Activated naive CD8-positive, alpha-beta T cell treated with anti-CD3 and anti-CD28 coated beads, Interleukin-2, amount 50 U/mL, for 24 hours (primary cell): ENCODE results near the gene PDLIM5.

Source experiments
- ATAC-seq: fragments of 150-1000 bp; cut with Tn5 transposase; one replicate; pipeline ENCODE4 v1.10.0; 2021
- DNase-seq: peaks from one replicate; pipeline ENCODE4 v3.0.0; 2021
- H3K27ac Mint-ChIP-seq: one replicate; pipeline ENCODE4 v1.8.0; 2021; ENCODE audit warnings: mild to moderate bottlenecking, mixed read lengths
- H3K27me3 Mint-ChIP-seq: one replicate; pipeline ENCODE4 v1.8.0; 2021; ENCODE audit warnings: mixed read lengths
- H3K36me3 Mint-ChIP-seq: one replicate; pipeline ENCODE4 v1.8.0; 2021; ENCODE audit warnings: low read depth, mixed read lengths
- H3K4me1 Mint-ChIP-seq: one replicate; pipeline ENCODE4 v1.8.0; 2021; ENCODE audit warnings: mixed read lengths
- H3K4me3 Mint-ChIP-seq: one replicate; pipeline ENCODE4 v1.8.0; 2021; ENCODE audit warnings: mild to moderate bottlenecking, moderate library complexity, mixed read lengths
- H3K9me3 Mint-ChIP-seq: one replicate; pipeline ENCODE4 v1.8.0; 2021; ENCODE audit warnings: mixed read lengths

The PDLIM5 gene

DNA sequence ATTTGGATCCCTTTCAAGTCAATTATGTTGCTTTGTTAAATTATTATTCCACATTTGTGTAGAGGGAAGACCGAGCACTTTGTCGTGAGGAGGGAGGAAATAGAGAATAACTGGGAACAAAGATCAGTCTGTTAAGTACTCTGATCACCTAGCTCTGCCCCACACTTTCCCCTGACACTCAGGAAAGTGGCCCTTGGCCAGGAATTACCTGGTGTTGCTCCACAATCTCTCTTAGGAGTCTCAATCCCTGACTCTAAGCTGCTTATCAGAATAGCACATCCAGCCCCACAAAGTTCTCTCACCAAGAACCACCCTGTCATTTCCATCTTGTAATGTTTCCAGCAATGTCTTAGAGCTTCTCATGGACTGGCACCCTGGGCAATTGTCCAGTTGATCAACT, 222.2 kb downstream of the PDLIM5 start:
- ATAC-seq (no peak), DNase-seq (no peak)
- no peaks in the 10 kb centered on the region for H3K27me3 Mint-ChIP-seq
- H3K4me1 Mint-ChIP-seq, result no peaks in the 10 kb centered on the region
- no peak overlapping the region for H3K27ac Mint-ChIP-seq
- no peak overlapping the region for H3K4me3 Mint-ChIP-seq
- H3K36me3 Mint-ChIP-seq, result no peaks in the 10 kb centered on the region
- H3K9me3 Mint-ChIP-seq, result no peaks in the 10 kb centered on the region

DNA sequence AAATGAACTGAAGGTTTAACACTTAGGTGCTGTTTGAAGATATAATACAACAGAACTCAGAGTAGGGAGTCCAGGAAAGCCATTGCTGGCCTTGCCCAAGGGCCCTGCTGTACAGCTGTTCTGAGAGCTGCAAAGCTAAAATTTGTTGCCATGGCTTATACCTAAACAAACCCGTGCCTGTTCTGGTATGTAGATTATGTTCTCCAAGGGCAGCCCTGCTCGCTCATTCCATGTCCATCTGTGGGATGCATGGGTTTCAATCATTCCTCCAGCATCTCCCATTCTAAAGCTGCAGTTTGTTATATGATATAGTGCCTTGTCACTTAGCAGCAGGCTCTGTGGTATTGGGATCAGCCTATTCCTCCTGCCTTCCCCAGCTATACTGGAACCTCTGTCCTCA, 225.2 kb downstream of the PDLIM5 start:
- Mint-ChIP-seq H3K9me3 (no peaks in the 10 kb centered on the region), H3K4me3 (no peak overlapping the region), H3K27ac (no peak overlapping the region), H3K27me3 (no peaks in the 10 kb centered on the region), H3K36me3 (no peaks in the 10 kb centered on the region), H3K4me1 (no peaks in the 10 kb centered on the region)
- ATAC-seq (no peak), DNase-seq (no peak)

DNA sequence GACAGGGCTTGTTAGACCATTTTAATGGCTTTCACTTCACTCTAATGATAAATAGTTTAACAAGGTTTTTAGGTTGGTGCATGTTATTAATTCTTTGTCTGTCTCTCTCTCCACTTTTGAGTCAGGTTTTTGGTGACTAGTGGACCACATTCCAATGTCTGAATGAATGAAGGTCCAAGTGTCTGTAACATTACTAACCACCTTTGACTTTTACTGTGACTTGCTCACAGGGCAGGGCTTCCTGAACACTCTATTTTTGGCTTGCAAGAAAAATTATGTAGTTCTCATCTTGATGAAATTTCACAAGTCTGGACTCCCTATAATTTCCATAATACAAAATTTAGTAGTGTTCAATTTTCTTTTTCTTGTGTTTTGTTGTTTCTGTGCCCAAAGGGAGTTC, 227.2 kb downstream of the PDLIM5 start:
- ATAC-seq, result no peak
- H3K4me1 Mint-ChIP-seq, result no peaks in the 10 kb centered on the region

DNA sequence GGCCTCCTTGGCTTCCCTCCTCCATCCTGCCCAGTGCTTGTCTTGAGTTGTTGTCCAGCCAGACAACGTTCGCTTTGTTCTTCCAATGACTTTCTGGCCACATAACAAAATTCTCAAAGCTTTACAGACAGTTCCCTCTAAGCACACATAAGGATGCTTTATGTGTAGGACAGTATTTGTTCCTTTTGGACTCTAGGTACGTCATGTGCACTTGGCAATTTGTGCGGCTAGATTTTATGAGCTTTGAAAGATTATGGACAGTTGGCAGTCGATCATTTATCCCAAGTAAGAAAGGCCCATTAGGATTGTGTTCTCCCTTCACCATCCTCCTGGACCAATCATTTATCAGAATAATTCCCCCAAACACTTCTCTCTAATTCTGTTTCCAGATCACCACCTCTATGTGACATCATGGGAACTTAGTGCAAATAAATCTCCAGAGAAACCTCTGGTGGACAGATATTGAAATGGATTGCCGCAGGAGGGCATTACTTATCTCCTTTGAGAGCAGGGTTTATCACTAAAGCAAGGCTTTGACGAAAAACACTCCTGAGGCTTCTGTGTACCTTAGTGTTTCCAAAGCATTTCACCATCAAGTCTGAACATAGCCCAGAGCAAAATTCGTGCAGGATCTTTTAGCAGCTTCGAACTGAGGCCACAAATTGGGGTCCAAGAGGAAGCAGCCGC, 228.6 kb downstream of the PDLIM5 start:
- no peak for DNase-seq
- no peaks in the 10 kb centered on the region for H3K4me1 Mint-ChIP-seq
- H3K9me3 Mint-ChIP-seq, result no peaks in the 10 kb centered on the region
- no peaks in the 10 kb centered on the region for H3K27me3 Mint-ChIP-seq
- no peaks in the 10 kb centered on the region for H3K36me3 Mint-ChIP-seq
- ATAC-seq, result no peak
- H3K27ac Mint-ChIP-seq, result no peak overlapping the region
- H3K4me3 Mint-ChIP-seq, result no peak overlapping the region

More for the DNA sequence above, 227.2 kb downstream of the PDLIM5 start:
- no peaks in the 10 kb centered on the region for H3K9me3 Mint-ChIP-seq
- no peaks in the 10 kb centered on the region for H3K27me3 Mint-ChIP-seq
- H3K36me3 Mint-ChIP-seq, result no peaks in the 10 kb centered on the region
- no peak for DNase-seq
- no peak overlapping the region for H3K27ac Mint-ChIP-seq
- no peak overlapping the region for H3K4me3 Mint-ChIP-seq

DNA sequence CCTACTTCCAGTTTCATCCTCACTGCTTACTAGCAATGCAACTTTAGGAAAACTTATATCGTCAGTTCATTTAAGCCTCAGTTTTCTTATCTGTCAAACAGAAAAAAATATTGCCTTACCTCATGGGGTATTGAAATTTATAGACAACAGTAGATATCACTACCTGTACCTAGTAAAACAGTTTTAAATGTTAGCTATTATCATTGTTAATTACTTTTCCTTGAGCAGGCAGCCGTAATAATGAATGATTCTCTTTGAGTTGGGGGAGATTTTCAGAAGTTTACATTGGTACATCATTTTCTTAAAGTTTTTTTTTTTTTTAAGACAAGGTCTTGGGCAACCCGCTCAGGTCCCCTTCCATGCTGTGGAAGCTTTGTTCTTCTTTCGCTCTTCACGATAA, 234.3 kb downstream of the PDLIM5 start:
- no peak overlapping the region for H3K27ac Mint-ChIP-seq
- no peaks in the 10 kb centered on the region for H3K27me3 Mint-ChIP-seq
- DNase-seq (no peak), ATAC-seq (no peak)
- no peak overlapping the region for H3K4me3 Mint-ChIP-seq
- no peaks in the 10 kb centered on the region for H3K36me3 Mint-ChIP-seq
- H3K4me1 Mint-ChIP-seq, result peaks cover 3% of the 10 kb centered on the region
- H3K9me3 Mint-ChIP-seq, result no peaks in the 10 kb centered on the region

DNA sequence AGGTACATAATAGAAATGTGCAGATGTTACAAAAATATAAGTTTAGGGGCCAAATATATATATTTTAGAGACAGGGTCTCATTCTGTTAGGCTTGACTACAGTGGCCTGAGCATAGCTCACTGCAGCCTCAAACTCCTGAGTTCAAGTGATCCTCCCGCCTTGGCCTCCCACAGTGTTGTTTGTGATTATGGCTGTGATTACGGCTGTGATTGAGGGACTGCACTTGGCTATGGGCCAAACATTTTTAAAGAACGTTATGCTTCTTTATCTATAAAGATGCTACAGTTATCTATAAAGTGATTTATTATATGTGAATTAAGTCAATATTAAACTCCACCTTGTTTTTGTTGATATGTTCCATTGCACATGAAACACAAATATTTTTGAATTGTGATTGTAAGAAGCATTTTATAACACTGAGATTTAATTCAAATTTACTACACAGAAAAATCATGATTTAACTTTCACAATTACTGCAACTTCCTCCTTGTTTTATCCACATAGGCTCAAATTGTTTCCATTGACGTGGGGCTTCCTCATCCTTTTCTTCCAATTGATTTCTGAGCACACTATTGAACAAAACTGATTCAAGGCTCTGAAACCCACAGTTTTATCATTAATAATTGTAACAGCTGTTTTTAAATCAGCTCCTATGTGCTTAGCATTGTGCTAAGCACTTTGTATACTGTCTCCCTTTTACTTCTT, 237.6 kb downstream of the PDLIM5 start:
- ATAC-seq (no peak), DNase-seq (no peak)
- no peak overlapping the region for H3K27ac Mint-ChIP-seq
- H3K36me3 Mint-ChIP-seq, result no peaks in the 10 kb centered on the region
- H3K9me3 Mint-ChIP-seq, result no peaks in the 10 kb centered on the region
- peaks cover 3% of the 10 kb centered on the region for H3K4me1 Mint-ChIP-seq
- H3K27me3 Mint-ChIP-seq, result no peaks in the 10 kb centered on the region
- no peak overlapping the region for H3K4me3 Mint-ChIP-seq

DNA sequence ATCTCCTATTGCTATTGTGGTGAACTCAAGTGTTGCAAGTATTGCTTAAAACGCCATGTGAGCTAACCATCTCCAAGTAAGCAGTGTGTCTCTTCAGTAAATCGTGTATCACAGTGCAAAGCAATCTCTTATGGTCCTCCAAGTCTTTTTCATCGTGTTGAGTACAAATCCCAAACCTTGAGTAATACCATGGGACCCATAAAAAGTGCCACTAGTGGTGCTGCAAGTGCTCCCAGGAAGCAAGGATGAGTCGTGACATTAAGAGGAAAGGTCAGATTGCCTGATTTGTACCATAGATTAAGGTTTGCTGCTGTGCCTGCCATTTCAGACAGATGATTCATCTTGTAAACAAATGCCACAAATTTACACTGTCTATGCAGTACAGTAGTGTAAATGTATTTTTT, 239.1 kb downstream of the PDLIM5 start:
- Mint-ChIP-seq H3K9me3 (no peaks in the 10 kb centered on the region), H3K4me1 (peaks cover 3% of the 10 kb centered on the region), H3K27ac (no peak overlapping the region), H3K27me3 (no peaks in the 10 kb centered on the region), H3K4me3 (no peak overlapping the region), H3K36me3 (no peaks in the 10 kb centered on the region)
- ATAC-seq (peak; percentile 51), DNase-seq (no peak)

DNA sequence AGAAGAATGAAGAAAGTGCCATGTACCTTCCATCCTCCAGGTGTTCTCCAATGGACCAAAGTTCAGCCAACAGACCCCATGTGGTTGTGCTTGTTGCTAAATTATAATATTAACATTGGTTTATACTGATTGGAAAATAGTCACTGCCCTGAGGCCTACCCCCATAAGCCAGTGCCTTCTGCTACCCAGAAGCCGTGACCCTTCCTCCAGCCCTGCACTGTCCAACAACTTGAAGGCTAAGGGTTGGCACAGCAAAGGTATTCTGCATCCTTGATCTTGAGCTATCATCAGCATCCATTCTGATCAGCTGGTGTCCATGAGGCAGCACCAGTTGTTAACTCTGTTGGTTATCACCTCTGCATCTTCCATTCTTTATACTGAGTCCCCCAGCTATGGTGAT, 239.8 kb downstream of the PDLIM5 start:
- H3K4me1 Mint-ChIP-seq, result peaks cover 3% of the 10 kb centered on the region
- no peak for DNase-seq
- H3K27ac Mint-ChIP-seq, result no peak overlapping the region

DNA sequence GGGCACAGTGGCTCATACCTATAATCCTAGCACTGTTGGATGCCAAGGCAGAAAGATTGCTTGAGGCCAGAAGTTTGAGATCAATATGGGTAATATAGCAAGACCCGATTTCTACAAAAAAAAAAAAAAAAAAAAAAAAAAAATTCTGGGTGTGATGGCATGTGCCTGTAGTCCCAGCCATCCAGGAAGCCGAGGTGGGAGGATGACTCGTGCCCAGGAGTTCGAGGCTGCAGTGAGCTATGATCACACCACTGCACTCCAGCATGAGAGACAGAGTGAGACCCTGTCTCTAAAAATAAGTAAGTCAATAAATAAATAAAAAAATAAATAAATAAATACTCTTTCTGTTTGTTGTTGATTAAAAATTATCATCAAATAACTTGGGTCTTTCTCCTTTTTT, 243.6 kb downstream of the PDLIM5 start:
- Mint-ChIP-seq H3K27me3 (no peaks in the 10 kb centered on the region), H3K27ac (no peak overlapping the region), H3K36me3 (no peaks in the 10 kb centered on the region), H3K9me3 (no peaks in the 10 kb centered on the region), H3K4me3 (no peak overlapping the region), H3K4me1 (peaks cover 3% of the 10 kb centered on the region)
- DNase-seq, result peak; percentile 6
- peak; percentile 41 for ATAC-seq

More for the DNA sequence above, 239.8 kb downstream of the PDLIM5 start:
- Mint-ChIP-seq H3K27me3 (no peaks in the 10 kb centered on the region), H3K36me3 (no peaks in the 10 kb centered on the region), H3K9me3 (no peaks in the 10 kb centered on the region), H3K4me3 (no peak overlapping the region)
- ATAC-seq, result no peak

DNA sequence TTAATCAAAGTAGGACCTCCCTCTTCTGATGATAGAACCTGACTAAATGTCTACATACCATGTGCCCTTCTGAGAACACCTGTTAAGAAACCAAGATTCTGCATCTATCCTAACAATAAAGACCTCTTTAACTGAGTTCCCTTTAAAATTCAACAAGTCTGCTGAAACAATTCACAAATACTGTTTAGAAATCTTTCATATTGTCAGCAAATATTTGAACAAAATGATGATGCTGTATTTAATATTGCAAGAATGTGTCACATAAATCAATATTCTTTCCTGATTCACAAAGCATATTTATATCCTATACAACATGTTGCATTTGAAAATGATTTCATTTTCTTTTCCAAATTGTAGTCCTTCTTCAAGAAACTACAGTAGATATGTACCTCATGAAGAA, 246.4 kb downstream of the PDLIM5 start:
- DNase-seq (no peak), ATAC-seq (no peak)
- Mint-ChIP-seq H3K36me3 (no peaks in the 10 kb centered on the region), H3K4me1 (no peaks in the 10 kb centered on the region), H3K4me3 (no peak overlapping the region), H3K27me3 (no peaks in the 10 kb centered on the region), H3K9me3 (no peaks in the 10 kb centered on the region), H3K27ac (no peak overlapping the region)

DNA sequence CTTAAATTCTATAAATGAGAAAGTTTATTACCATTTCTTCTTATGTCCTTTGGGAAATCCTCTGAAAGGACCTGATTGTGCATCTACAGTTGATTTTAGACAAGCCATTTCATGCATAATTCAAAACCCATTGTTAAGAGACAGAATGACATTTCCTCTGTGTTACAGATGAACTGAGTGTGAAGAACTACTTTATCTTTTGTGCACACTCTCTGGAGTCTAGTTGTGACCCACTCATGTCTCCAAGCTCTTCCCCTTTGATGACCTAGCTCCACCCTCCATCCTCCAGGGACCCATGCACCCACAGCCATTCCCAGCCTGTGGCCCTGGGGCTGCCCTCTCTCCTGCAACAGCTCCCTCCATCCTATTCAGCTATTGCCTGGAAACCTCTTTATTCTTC, 248.6 kb downstream of the PDLIM5 start:
- Mint-ChIP-seq H3K9me3 (no peaks in the 10 kb centered on the region), H3K27me3 (no peaks in the 10 kb centered on the region), H3K4me1 (no peaks in the 10 kb centered on the region), H3K36me3 (no peaks in the 10 kb centered on the region), H3K27ac (no peak overlapping the region), H3K4me3 (no peak overlapping the region)
- DNase-seq, result no peak
- ATAC-seq, result no peak

DNA sequence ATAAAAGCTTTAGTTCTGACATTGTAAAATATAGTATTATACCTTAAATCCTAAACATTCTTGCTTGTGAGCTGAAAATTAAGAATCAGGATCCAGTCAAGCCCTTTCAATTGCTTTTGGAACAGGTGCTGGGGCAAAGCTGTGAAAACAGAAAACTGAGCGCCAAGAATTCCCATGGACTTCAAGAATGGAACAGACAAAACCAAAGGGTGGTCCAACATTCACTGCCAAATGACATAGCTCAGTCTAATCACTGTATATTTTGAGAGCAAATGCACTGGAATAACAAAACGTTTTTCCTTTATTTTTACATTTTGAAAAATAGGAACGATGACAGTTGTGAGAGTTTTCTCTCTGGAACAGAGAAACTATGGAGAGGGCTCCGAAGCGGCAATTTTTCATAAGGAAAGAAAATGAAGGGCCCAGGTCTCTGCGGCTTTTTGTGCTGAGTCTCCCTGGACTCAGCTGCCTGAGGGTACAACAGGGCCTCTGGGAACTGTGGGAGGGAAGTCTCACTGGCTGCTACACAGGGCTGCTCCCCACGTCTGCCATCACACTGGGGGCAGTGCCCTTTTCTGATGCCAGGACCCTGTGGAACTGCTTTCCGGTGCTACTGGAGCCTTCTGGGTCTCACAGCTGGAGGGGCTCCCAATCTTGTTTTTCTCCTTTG, 250.0 kb downstream of the PDLIM5 start:
- no peak for DNase-seq
- Mint-ChIP-seq H3K4me1 (no peaks in the 10 kb centered on the region), H3K36me3 (no peaks in the 10 kb centered on the region), H3K27me3 (no peaks in the 10 kb centered on the region), H3K4me3 (no peak overlapping the region), H3K27ac (no peak overlapping the region), H3K9me3 (no peaks in the 10 kb centered on the region)
- ATAC-seq, result no peak

DNA sequence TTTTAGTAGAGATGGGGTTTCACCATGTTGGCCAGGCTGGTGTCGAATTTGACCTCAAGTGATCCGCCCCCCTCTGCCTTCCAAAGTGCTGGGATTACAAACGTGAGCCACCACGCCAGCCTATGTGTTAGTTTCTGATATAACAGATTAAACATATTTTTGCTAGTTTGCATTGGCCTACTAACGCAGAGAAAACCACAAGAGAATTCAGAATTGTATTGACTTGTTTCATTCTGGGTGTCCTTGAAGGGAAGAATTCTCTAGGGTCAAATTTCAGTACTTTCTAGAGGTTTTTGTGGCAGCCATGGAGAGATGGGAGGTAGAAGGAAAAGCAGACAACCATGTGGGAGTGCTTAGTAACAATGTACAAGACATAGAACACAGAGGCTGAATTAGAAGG, 259.9 kb downstream of the PDLIM5 start:
- H3K36me3 Mint-ChIP-seq, result no peaks in the 10 kb centered on the region
- no peaks in the 10 kb centered on the region for H3K27me3 Mint-ChIP-seq
- H3K4me1 Mint-ChIP-seq, result no peaks in the 10 kb centered on the region
- H3K4me3 Mint-ChIP-seq, result no peak overlapping the region
- no peak for ATAC-seq
- DNase-seq, result no peak
- peaks cover 4% of the 10 kb centered on the region for H3K9me3 Mint-ChIP-seq
- H3K27ac Mint-ChIP-seq, result no peak overlapping the region

DNA sequence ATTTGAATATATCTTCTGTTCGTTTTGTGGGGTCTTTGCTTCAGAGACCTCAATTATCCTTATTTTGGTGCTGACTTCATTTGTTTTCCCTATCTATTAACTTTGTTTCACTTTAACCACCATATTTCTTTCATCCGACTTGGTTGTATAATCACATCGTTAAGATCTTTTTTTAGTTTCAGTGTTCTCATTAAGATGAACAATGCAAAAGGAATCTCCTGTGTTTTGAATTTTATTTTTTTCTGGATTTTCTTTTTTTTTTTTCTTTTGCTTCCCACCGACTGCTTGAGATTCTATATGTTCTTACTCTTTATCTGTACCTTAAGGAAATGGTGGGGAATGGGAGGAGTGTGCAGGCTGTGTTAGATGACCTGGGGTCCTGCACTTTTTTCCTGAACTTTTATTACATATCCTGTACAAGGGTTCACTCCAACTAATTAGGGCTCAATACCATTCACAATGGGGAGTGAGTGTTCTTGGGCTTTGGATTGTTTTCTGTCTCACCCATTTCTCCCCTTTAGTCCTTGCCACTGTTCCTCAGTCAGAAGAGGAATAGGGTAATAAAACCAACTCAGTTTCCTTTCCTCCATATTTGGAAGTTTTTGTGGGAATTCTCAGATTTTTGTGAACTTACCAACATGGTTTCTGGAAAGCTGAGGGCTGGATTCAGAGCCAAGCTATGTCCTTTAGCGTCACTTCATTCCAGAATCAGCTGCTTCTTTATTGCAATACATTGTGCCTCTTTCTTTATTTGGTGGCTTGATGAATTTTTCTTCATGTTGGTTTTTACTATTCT, 262.8 kb downstream of the PDLIM5 start:
- DNase-seq (no peak), ATAC-seq (no peak)
- H3K27me3 Mint-ChIP-seq, result peaks cover 2% of the 10 kb centered on the region
- no peaks in the 10 kb centered on the region for H3K4me1 Mint-ChIP-seq
- H3K9me3 Mint-ChIP-seq, result no peaks in the 10 kb centered on the region
- no peak overlapping the region for H3K4me3 Mint-ChIP-seq
- no peak overlapping the region for H3K27ac Mint-ChIP-seq
- no peaks in the 10 kb centered on the region for H3K36me3 Mint-ChIP-seq
